Measurements from ENCODE around the gene WSCD1.

DNA sequence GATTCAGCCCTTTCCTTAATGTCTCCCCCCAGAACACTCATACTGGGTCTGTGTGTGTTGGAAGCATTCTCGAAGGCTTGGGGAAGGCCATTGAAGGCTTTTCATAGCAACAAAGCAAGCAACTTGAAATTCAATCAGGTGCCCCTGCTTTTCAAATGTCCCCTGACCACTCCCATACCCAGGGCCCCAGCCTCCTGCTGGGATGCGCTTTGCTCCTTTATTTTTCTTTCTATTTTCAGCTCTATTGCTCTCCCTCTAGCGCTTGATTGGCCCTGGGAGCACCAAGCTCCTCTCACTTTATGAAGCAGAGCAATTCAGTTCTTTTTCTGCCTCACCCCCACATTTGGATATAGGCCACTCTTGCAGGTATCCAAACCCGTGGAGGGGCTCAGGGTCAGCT is 92.0 kb downstream of the WSCD1 start:
- TF ChIP-seq, protein P1, sequence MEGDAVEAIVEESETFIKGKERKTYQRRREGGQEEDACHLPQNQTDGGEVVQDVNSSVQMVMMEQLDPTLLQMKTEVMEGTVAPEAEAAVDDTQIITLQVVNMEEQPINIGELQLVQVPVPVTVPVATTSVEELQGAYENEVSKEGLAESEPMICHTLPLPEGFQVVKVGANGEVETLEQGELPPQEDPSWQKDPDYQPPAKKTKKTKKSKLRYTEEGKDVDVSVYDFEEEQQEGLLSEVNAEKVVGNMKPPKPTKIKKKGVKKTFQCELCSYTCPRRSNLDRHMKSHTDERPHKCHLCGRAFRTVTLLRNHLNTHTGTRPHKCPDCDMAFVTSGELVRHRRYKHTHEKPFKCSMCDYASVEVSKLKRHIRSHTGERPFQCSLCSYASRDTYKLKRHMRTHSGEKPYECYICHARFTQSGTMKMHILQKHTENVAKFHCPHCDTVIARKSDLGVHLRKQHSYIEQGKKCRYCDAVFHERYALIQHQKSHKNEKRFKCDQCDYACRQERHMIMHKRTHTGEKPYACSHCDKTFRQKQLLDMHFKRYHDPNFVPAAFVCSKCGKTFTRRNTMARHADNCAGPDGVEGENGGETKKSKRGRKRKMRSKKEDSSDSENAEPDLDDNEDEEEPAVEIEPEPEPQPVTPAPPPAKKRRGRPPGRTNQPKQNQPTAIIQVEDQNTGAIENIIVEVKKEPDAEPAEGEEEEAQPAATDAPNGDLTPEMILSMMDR (IDR thresholded peaks at IDR 0.05; ENCODE audit: low read depth, low read length), result no peak
- TF ChIP-seq EZH2phosphoT487 (IDR thresholded peaks at IDR 0.05; ENCODE audit: low read depth), result no peak
